ENCODE results near the gene DYNLT2.

- TF ChIP-seq CTCF (IDR thresholded peaks at IDR 0.05) (no peak), POLR2AphosphoS5 (IDR thresholded peaks at IDR 0.05; ENCODE audit: low read depth, low read length) (no peak)
These were observed 25.0 kb upstream of the DYNLT2 start for GRCh38 chr6:169776379-169776778.

Measured in Panc1 (cell line).